ENCODE results near the gene SAPCD1.
A peak's percentile ranks its signal among the peaks of the same experiment; 100 is the strongest.
"Not testable (repeated sequence)": the region's sequence is repeated elsewhere in the genome, so short reads cannot be mapped to it uniquely, and the experiment has no call there.

SAPCD1 gene

GRCh38 chr6:31792090-31792374 lies 29.6 kb downstream of the SAPCD1 start:
- H3K4me1 ChIP-seq (ENCODE audit: insufficient read depth, insufficient read length): peaks cover 2% of the 10 kb centered on the region
- TF ChIP-seq ZNF274 (IDR thresholded peaks at IDR 0.05; ENCODE audit: low read depth, low read length): no peak
- no peak for TF ChIP-seq YY1 (IDR thresholded peaks at IDR 0.05; ENCODE audit: insufficient read depth, insufficient read length)
- TF ChIP-seq SUZ12 (IDR thresholded peaks at IDR 0.05; ENCODE audit: extremely low read depth, insufficient read depth, insufficient read length): no peak

GRCh38 chr6:31792761-31793171 lies 30.3 kb downstream of the SAPCD1 start:
- DNase-seq (ENCODE audit: low read depth, low spot score): no peak
- Histone ChIP-seq H3K4me3 (ENCODE audit: insufficient read length, low read depth) (no peak overlapping the region), H3K9me3 (ENCODE audit: insufficient read depth, low read length) (no peaks in the 10 kb centered on the region), H3K36me3 (ENCODE audit: insufficient read depth, insufficient read length, low read length) (peaks cover 41% of the 10 kb centered on the region), H3K9ac (ENCODE audit: insufficient read length, low read depth) (no peak overlapping the region), H3K4me1 (ENCODE audit: insufficient read depth, insufficient read length) (peaks cover 2% of the 10 kb centered on the region), H3K27me3 (ENCODE audit: insufficient read depth, insufficient read length) (no peaks in the 10 kb centered on the region)
- TF ChIP-seq ZNF274 (IDR thresholded peaks at IDR 0.05; ENCODE audit: low read depth, low read length) (no peak), YY1 (IDR thresholded peaks at IDR 0.05; ENCODE audit: insufficient read depth, insufficient read length) (no peak), SUZ12 (IDR thresholded peaks at IDR 0.05; ENCODE audit: extremely low read depth, insufficient read depth, insufficient read length) (no peak)

More at GRCh38 chr6:31792090-31792374, 29.6 kb downstream of the SAPCD1 start:
- no peaks in the 10 kb centered on the region for H3K27me3 ChIP-seq (ENCODE audit: insufficient read depth, insufficient read length)
- no peak for DNase-seq (ENCODE audit: low read depth, low spot score)
- peaks cover 37% of the 10 kb centered on the region for H3K36me3 ChIP-seq (ENCODE audit: insufficient read depth, insufficient read length, low read length)
- H3K4me3 ChIP-seq (ENCODE audit: insufficient read length, low read depth): no peak overlapping the region
- no peaks in the 10 kb centered on the region for H3K9me3 ChIP-seq (ENCODE audit: insufficient read depth, low read length)
- H3K9ac ChIP-seq (ENCODE audit: insufficient read length, low read depth): no peak overlapping the region

GRCh38 chr6:31793927-31794245 lies 31.4 kb downstream of the SAPCD1 start:
- not testable (repeated sequence) for H3K9me3 ChIP-seq (ENCODE audit: insufficient read depth, low read length); H3K27me3 ChIP-seq (ENCODE audit: insufficient read depth, insufficient read length); H3K4me1 ChIP-seq (ENCODE audit: insufficient read depth, insufficient read length); DNase-seq (ENCODE audit: low read depth, low spot score)
- H3K4me3 ChIP-seq (ENCODE audit: insufficient read length, low read depth): peak overlapping the region; percentile 94
- peaks cover 47% of the 10 kb centered on the region for H3K36me3 ChIP-seq (ENCODE audit: insufficient read depth, insufficient read length, low read length)
- H3K9ac ChIP-seq (ENCODE audit: insufficient read length, low read depth): peak overlapping the region; percentile 97

GRCh38 chr6:31794294-31794865 lies 31.9 kb downstream of the SAPCD1 start:
- Histone ChIP-seq H3K9ac (ENCODE audit: insufficient read length, low read depth) (peak overlapping the region; percentile 97), H3K9me3 (ENCODE audit: insufficient read depth, low read length) (no peaks in the 10 kb centered on the region), H3K27me3 (ENCODE audit: insufficient read depth, insufficient read length) (no peaks in the 10 kb centered on the region), H3K4me1 (ENCODE audit: insufficient read depth, insufficient read length) (peaks cover 2% of the 10 kb centered on the region), H3K36me3 (ENCODE audit: insufficient read depth, insufficient read length, low read length) (peaks cover 48% of the 10 kb centered on the region), H3K4me3 (ENCODE audit: insufficient read length, low read depth) (peak overlapping the region; percentile 94)
- TF ChIP-seq ZNF274 (IDR thresholded peaks at IDR 0.05; ENCODE audit: low read depth, low read length): no peak
- TF ChIP-seq YY1 (IDR thresholded peaks at IDR 0.05; ENCODE audit: insufficient read depth, insufficient read length): no peak
- no peak for TF ChIP-seq SUZ12 (IDR thresholded peaks at IDR 0.05; ENCODE audit: extremely low read depth, insufficient read depth, insufficient read length)
- no peak for DNase-seq (ENCODE audit: low read depth, low spot score)

- peak overlapping the region; percentile 94 for H3K4me3 ChIP-seq (ENCODE audit: insufficient read length, low read depth)
- H3K9me3 ChIP-seq (ENCODE audit: insufficient read depth, low read length): no peaks in the 10 kb centered on the region
- H3K9ac ChIP-seq (ENCODE audit: insufficient read length, low read depth): peak overlapping the region; percentile 97
- no peak for DNase-seq (ENCODE audit: low read depth, low spot score)
- TF ChIP-seq YY1 (IDR thresholded peaks at IDR 0.05; ENCODE audit: insufficient read depth, insufficient read length): no peak
- no peak for TF ChIP-seq SUZ12 (IDR thresholded peaks at IDR 0.05; ENCODE audit: extremely low read depth, insufficient read depth, insufficient read length)
- no peak for TF ChIP-seq ZNF274 (IDR thresholded peaks at IDR 0.05; ENCODE audit: low read depth, low read length)
- H3K4me1 ChIP-seq (ENCODE audit: insufficient read depth, insufficient read length): peaks cover 2% of the 10 kb centered on the region
- H3K27me3 ChIP-seq (ENCODE audit: insufficient read depth, insufficient read length): no peaks in the 10 kb centered on the region
- peaks cover 49% of the 10 kb centered on the region for H3K36me3 ChIP-seq (ENCODE audit: insufficient read depth, insufficient read length, low read length)
Observed at GRCh38 chr6:31794866-31795615, 32.6 kb downstream of the SAPCD1 start.

- peaks cover 44% of the 10 kb centered on the region for H3K36me3 ChIP-seq (ENCODE audit: insufficient read depth, insufficient read length, low read length)
- peak; percentile 77 for DNase-seq (ENCODE audit: low read depth, low spot score)
- H3K4me1 ChIP-seq (ENCODE audit: insufficient read depth, insufficient read length): peaks cover 2% of the 10 kb centered on the region
- H3K9ac ChIP-seq (ENCODE audit: insufficient read length, low read depth): peak within 1 kb of the TSS; percentile 97
- TF ChIP-seq YY1 (IDR thresholded peaks at IDR 0.05; ENCODE audit: insufficient read depth, insufficient read length) (no peak), ZNF274 (IDR thresholded peaks at IDR 0.05; ENCODE audit: low read depth, low read length) (no peak), SUZ12 (IDR thresholded peaks at IDR 0.05; ENCODE audit: extremely low read depth, insufficient read depth, insufficient read length) (no peak)
- no peaks in the 10 kb centered on the region for H3K9me3 ChIP-seq (ENCODE audit: insufficient read depth, low read length)
- H3K4me3 ChIP-seq (ENCODE audit: insufficient read length, low read depth): peak within 1 kb of the TSS; percentile 94
- H3K27me3 ChIP-seq (ENCODE audit: insufficient read depth, insufficient read length): no peaks in the 10 kb centered on the region
Observed at GRCh38 chr6:31795616-31796298, 33.3 kb downstream of the SAPCD1 start, which contains the start of gene VARS1. Gene VARS1 (minus strand): TSS chr6:31795752. CDS start chr6:31795217, 535 bp downstream.

GRCh38 chr6:31796993-31797385 lies 34.5 kb downstream of the SAPCD1 start:
- no peaks in the 10 kb centered on the region for H3K9me3 ChIP-seq (ENCODE audit: insufficient read depth, low read length)
- H3K4me1 ChIP-seq (ENCODE audit: insufficient read depth, insufficient read length): peaks cover 2% of the 10 kb centered on the region
- no peak for DNase-seq (ENCODE audit: low read depth, low spot score)
- no peak overlapping the region for H3K4me3 ChIP-seq (ENCODE audit: insufficient read length, low read depth)
- H3K36me3 ChIP-seq (ENCODE audit: insufficient read depth, insufficient read length, low read length): peaks cover 42% of the 10 kb centered on the region
- no peak overlapping the region for H3K9ac ChIP-seq (ENCODE audit: insufficient read length, low read depth)
- no peaks in the 10 kb centered on the region for H3K27me3 ChIP-seq (ENCODE audit: insufficient read depth, insufficient read length)
- TF ChIP-seq SUZ12 (IDR thresholded peaks at IDR 0.05; ENCODE audit: extremely low read depth, insufficient read depth, insufficient read length) (no peak), YY1 (IDR thresholded peaks at IDR 0.05; ENCODE audit: insufficient read depth, insufficient read length) (no peak)

Measured in NT2/D1 (cell line).